ENCODE measurements around the gene THNSL1. TPM values are rescaled to one million over a fixed set of nuclear protein-coding genes. Genes with fewer than 3 reads are reported as not detected.

The THNSL1 gene
- total RNA-seq, 1 experiment from 2014 or later, result 4.2 TPM

GRCh38 chr10:25056726-25057125 is 40.3 kb downstream of the THNSL1 start:
- Mint-ChIP-seq H3K9me3 (no peaks in the 10 kb centered on the region), H3K4me3 (no peak overlapping the region), H3K4me1 (peaks cover 3 to 7% of the 10 kb centered on the region in 2 experiments; a peak in 3 of 4 replicates), H3K36me3 (ENCODE audit: insufficient read depth in 1 of 3, low read depth in 3 of 3) (no peaks in the 10 kb centered on the region), H3K27ac (no peak overlapping the region), H3K27me3 (ENCODE audit: low read depth) (peaks cover 3% of the 10 kb centered on the region)
- H3K27ac ChIP-seq (ENCODE audit: insufficient read length, low read depth, low read length), result no peak overlapping the region
- no peak overlapping the region for H2BK120ac ChIP-seq (ENCODE audit: low read depth, low read length, poor library complexity, severe bottlenecking)
- H4K91ac ChIP-seq (ENCODE audit: insufficient read length, low read depth, low read length), result no peak overlapping the region
- H4K20me1 ChIP-seq (ENCODE audit: control insufficient read depth, insufficient read depth, insufficient read length), result no peaks in the 10 kb centered on the region
- no peak overlapping the region for H2AFZ ChIP-seq (ENCODE audit: low read length)
- H3K18ac ChIP-seq (ENCODE audit: insufficient read length, low read depth, low read length), result no peak overlapping the region
- H4K5ac ChIP-seq (ENCODE audit: insufficient read length, low read depth, low read length), result no peak overlapping the region
- no peaks in the 10 kb centered on the region for H3K4me1 ChIP-seq (ENCODE audit: insufficient read depth, low read length)
- no peaks in the 10 kb centered on the region for H3K9me3 ChIP-seq (ENCODE audit: control insufficient read depth, low read depth, low read length)
- H3K79me2 ChIP-seq (ENCODE audit: insufficient read depth, low read length), result no peaks in the 10 kb centered on the region
- no CpG with 5 or more reads among the region's 3 CpGs for WGBS (ENCODE audit: extremely low coverage, insufficient read length, low lambda C conversion rate)
- H3K56ac ChIP-seq (ENCODE audit: insufficient read length, low read depth, low read length), result no peak overlapping the region
- no peak overlapping the region for H3K4me2 ChIP-seq (ENCODE audit: insufficient read depth, insufficient read length, low read length)
- no peak for DNase-seq
- H4K8ac ChIP-seq (replicated peaks; ENCODE audit: insufficient read length, low read depth, low read length), result no peak overlapping the region
- no peak overlapping the region for H3K9ac ChIP-seq (ENCODE audit: extremely low read depth, insufficient read length, low read length)
- H3K14ac ChIP-seq (ENCODE audit: insufficient read depth, low read length), result no peak overlapping the region
- no peak overlapping the region for H2BK12ac ChIP-seq (ENCODE audit: insufficient read length, low read depth, low read length)
- H3T11ph ChIP-seq (ENCODE audit: low read length), result no peak overlapping the region
- no peak overlapping the region for H3K4ac ChIP-seq (ENCODE audit: low read depth, low read length)
- no peak overlapping the region for H2BK5ac ChIP-seq (ENCODE audit: insufficient read length, low read length)
- no peak overlapping the region for H2AK5ac ChIP-seq (ENCODE audit: insufficient read length, low read length)
- H3K23ac ChIP-seq (ENCODE audit: insufficient read length, low read depth, low read length), result no peak overlapping the region
- H3K79me1 ChIP-seq (ENCODE audit: insufficient read depth, low read depth, low read length, poor library complexity, severe bottlenecking), result no peaks in the 10 kb centered on the region
- H3K27me3 ChIP-seq (ENCODE audit: insufficient read depth, low read length), result no peaks in the 10 kb centered on the region
- no peak overlapping the region for H2BK15ac ChIP-seq (ENCODE audit: low read depth, low read length)
- no peak for TF ChIP-seq CTCF (conservative IDR thresholded peaks at IDR 0.05)
- H3K23me2 ChIP-seq (ENCODE audit: insufficient read length, low read depth, low read length, poor library complexity, severe bottlenecking), result no peaks in the 10 kb centered on the region
- no peak overlapping the region for H2BK20ac ChIP-seq (ENCODE audit: low read depth, low read length, poor library complexity, severe bottlenecking)

Data from H9 (cell line).